ENCODE results near the gene MRFAP1. TPM values are rescaled to one million over a fixed set of nuclear protein-coding genes. Genes with fewer than 3 reads are reported as not detected.
"Not testable (repeated sequence)": the region's sequence is repeated elsewhere in the genome, so short reads cannot be mapped to it uniquely, and the experiment has no call there.

Gene MRFAP1
- total RNA-seq, 5 donors from 2014 or later (not counting 1 experiment from before 2014, with no cell fraction given), result 138 to 169 (median 138) TPM

- WGBS (ENCODE audit: insufficient coverage), result no CpG with 5 or more reads among the region's 1 CpG
- H3K27ac Mint-ChIP-seq, result no peak overlapping the region
- ATAC-seq (replicated peaks in 1 of 4) (no peak), DNase-seq (no peak)
- CTCF ChIA-PET, result interaction anchor here in 1 of 2 donors (1.4 kb wide), 1 partner anchor 29 kb away, joined by 3 read pairs; no protein-coding TSS in a partner anchor
- POLR2A ChIA-PET, result interaction anchor here (0.6 to 1.0 kb wide), 2 partner anchors 38 to 228 kb away, joined by 3 to 5 read pairs; partner anchors contain the start of gene MRFAP1L1 (in 1 of the 2)
- H3K9me3 ChIP-seq, result no peaks in the 10 kb centered on the region
- no peaks in the 10 kb centered on the region for H3K27me3 Mint-ChIP-seq
- H3K27me3 ChIP-seq (replicated peaks in 1 of 2; ENCODE audit: control insufficient read depth in 2 of 2, extremely low read depth in 1 of 2, insufficient read depth in 2 of 2, low read length in 1 of 2), result no peaks in the 10 kb centered on the region
- H3K27ac ChIP-seq (ENCODE audit: low read length), result no peak overlapping the region
- no peak overlapping the region for H3K4me3 Mint-ChIP-seq
- H3K9me3 Mint-ChIP-seq, result no peaks in the 10 kb centered on the region
- peaks cover 31% of the 10 kb centered on the region for H3K36me3 Mint-ChIP-seq
- H3K4me1 Mint-ChIP-seq, result peaks cover 26 to 32% (median 30%) of the 10 kb centered on the region in 3 donors
- no peak overlapping the region for H3K4me3 ChIP-seq (ENCODE audit: control insufficient read depth in 1 of 2, extremely low read depth in 1 of 2, low read length in 1 of 2)
- peaks cover 0 to 15% of the 10 kb centered on the region in 2 donors for H3K36me3 ChIP-seq (ENCODE audit: control insufficient read depth in 2 of 2, extremely low read depth in 1 of 2, insufficient read depth in 1 of 2, low read length in 1 of 2)
- H3K4me1 ChIP-seq (ENCODE audit: control insufficient read depth in 1 of 2, extremely low read depth in 1 of 2, insufficient read depth in 2 of 2, low read length in 2 of 2), result peaks cover 19 to 31% of the 10 kb centered on the region in 2 experiments
Measured at GRCh38 chr4:6671648-6672047, 31.2 kb downstream of the MRFAP1 start.

- no peak overlapping the region for H3K4me3 Mint-ChIP-seq
- H3K9me3 Mint-ChIP-seq, result no peaks in the 10 kb centered on the region
- ChIA-PET CTCF (no interaction called here), POLR2A (interaction anchor here in 1 of 2 donors (1.0 kb wide), 1 partner anchor 38 kb away, joined by 3 read pairs; the partner anchor contains the start of gene MRFAP1L1)
- Histone ChIP-seq H3K4me1 (ENCODE audit: control insufficient read depth in 1 of 2, extremely low read depth in 1 of 2, insufficient read depth in 2 of 2, low read length in 2 of 2) (peaks cover 20 to 36% of the 10 kb centered on the region in 2 experiments), H3K36me3 (ENCODE audit: control insufficient read depth in 2 of 2, extremely low read depth in 1 of 2, insufficient read depth in 1 of 2, low read length in 1 of 2) (peaks cover 0 to 20% of the 10 kb centered on the region in 2 donors), H3K27ac (ENCODE audit: low read length) (no peak overlapping the region), H3K4me3 (ENCODE audit: control insufficient read depth in 1 of 2, extremely low read depth in 1 of 2, low read length in 1 of 2) (no peak overlapping the region), H3K27me3 (replicated peaks in 1 of 2; ENCODE audit: control insufficient read depth in 2 of 2, extremely low read depth in 1 of 2, insufficient read depth in 2 of 2, low read length in 1 of 2) (no peaks in the 10 kb centered on the region), H3K9me3 (no peaks in the 10 kb centered on the region)
- H3K4me1 Mint-ChIP-seq, result peaks cover 31 to 37% (median 35%) of the 10 kb centered on the region in 3 donors
- DNase-seq (no peak), ATAC-seq (replicated peaks in 1 of 4) (no peak)
- peaks cover 34% of the 10 kb centered on the region for H3K36me3 Mint-ChIP-seq
- H3K27ac Mint-ChIP-seq, result no peak overlapping the region
- no peaks in the 10 kb centered on the region for H3K27me3 Mint-ChIP-seq
- WGBS (ENCODE audit: insufficient coverage), result 100% methylated on average over 3 of the region's 19 CpGs
Measured at GRCh38 chr4:6672131-6672530, 31.6 kb downstream of the MRFAP1 start.

DNA sequence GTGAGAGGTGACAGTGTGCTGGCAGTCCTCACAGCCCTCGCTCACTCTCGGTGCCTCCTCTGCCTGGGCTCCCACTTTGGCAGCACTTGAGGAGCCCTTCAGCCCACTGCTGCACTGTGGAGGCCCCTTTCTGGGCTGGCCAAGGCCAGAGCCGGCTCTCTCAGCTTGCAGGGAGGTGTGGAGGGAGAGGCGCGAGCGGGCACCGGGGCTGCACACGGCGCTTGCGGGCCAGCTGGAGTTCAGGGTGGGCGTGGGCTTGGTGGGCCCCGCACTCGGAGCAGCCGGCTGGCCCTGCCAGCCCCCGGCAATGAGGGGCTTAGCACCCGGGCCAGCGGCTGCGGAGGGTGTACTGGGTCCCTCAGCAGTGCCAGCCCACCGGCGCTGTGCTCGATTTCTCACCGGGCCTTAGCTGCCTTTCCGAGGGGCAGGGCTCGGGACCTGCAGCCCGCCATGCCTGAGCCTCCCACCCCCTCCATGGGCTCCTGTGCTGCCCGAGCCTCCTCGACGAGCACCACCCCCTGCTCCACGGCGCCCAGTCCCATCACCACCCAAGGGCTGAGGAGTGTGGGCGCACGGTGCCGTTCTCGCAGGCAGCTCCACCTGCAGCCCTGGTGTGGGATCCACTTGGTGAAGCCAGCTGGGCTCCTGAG, 32.2 kb downstream of the MRFAP1 start:
- Histone ChIP-seq H3K36me3 (ENCODE audit: control insufficient read depth in 2 of 2, extremely low read depth in 1 of 2, insufficient read depth in 1 of 2, low read length in 1 of 2) (peaks cover 0 to 21% of the 10 kb centered on the region in 2 donors), H3K27ac (ENCODE audit: low read length) (peak overlapping the region; percentile 81), H3K4me1 (ENCODE audit: control insufficient read depth in 1 of 2, extremely low read depth in 1 of 2, insufficient read depth in 2 of 2, low read length in 2 of 2) (peaks cover 25 to 41% of the 10 kb centered on the region in 2 experiments)
- peak overlapping the region; percentile 97 to 98 for H3K27ac Mint-ChIP-seq
- peak overlapping the region; percentile 89 to 93 (median 92) for H3K4me3 Mint-ChIP-seq
- peaks cover 40% of the 10 kb centered on the region for H3K36me3 Mint-ChIP-seq
- 98% methylated on average over 20 of the region's 34 CpGs for WGBS (ENCODE audit: insufficient coverage)
- H3K27me3 Mint-ChIP-seq; H3K9me3 Mint-ChIP-seq; ATAC-seq (replicated peaks in 1 of 4); H3K27me3 ChIP-seq (replicated peaks in 1 of 2; ENCODE audit: control insufficient read depth in 2 of 2, extremely low read depth in 1 of 2, insufficient read depth in 2 of 2, low read length in 1 of 2); H3K9me3 ChIP-seq; H3K4me3 ChIP-seq (ENCODE audit: control insufficient read depth in 1 of 2, extremely low read depth in 1 of 2, low read length in 1 of 2); DNase-seq: not testable (repeated sequence)
- H3K4me1 Mint-ChIP-seq, result peaks cover 36 to 42% (median 40%) of the 10 kb centered on the region in 3 donors
- ChIA-PET POLR2A (interaction anchor here in 1 of 2 donors (1.0 to 1.6 kb wide), 5 partner anchors 18 to 37 kb away, joined by 3 to 10 read pairs (median 3); partner anchors contain the start of genes MRFAP1 and MRFAP1L1), CTCF (interaction anchor here (0.7 to 3.0 kb wide), 8 partner anchors 14 to 201 kb away, joined by 3 to 48 read pairs (median 6); partner anchors contain the start of gene MRFAP1L1 (in 1 of the 2))

- H3K27me3 ChIP-seq (replicated peaks in 1 of 2; ENCODE audit: control insufficient read depth in 2 of 2, extremely low read depth in 1 of 2, insufficient read depth in 2 of 2, low read length in 1 of 2); H3K9me3 Mint-ChIP-seq; H3K9me3 ChIP-seq; H3K27me3 Mint-ChIP-seq: not testable (repeated sequence)
- WGBS (ENCODE audit: insufficient coverage), result 34% methylated on average over 9 of the region's 14 CpGs
- peak in 29 of 35 experiments; percentile 21 to 70 (median 44) for DNase-seq
- Mint-ChIP-seq H3K36me3 (peaks cover 42% of the 10 kb centered on the region), H3K4me3 (peak overlapping the region; percentile 89 to 93 (median 92)), H3K27ac (peak overlapping the region; percentile 97 to 98), H3K4me1 (peaks cover 40 to 46% (median 45%) of the 10 kb centered on the region in 3 donors)
- ChIA-PET POLR2A (interaction anchor here (0.6 to 1.6 kb wide), 8 partner anchors 17 to 111 kb away, joined by 3 to 10 read pairs (median 4); partner anchors contain the start of genes MRFAP1 (in 1 of the 2) and MRFAP1L1 (in 1 of the 2)), CTCF (interaction anchor here (0.6 to 3.0 kb wide), 13 partner anchors 14 to 203 kb away, joined by 3 to 48 read pairs (median 6); partner anchors contain the start of genes MRFAP1 (in 1 of the 2) and MRFAP1L1 (in 1 of the 2))
- Histone ChIP-seq H3K4me1 (ENCODE audit: control insufficient read depth in 1 of 2, extremely low read depth in 1 of 2, insufficient read depth in 2 of 2, low read length in 2 of 2) (peaks cover 26 to 41% of the 10 kb centered on the region in 2 experiments), H3K4me3 (ENCODE audit: control insufficient read depth in 1 of 2, extremely low read depth in 1 of 2, low read length in 1 of 2) (peak overlapping the region; percentile 49 to 69), H3K27ac (ENCODE audit: low read length) (peak overlapping the region; percentile 81), H3K36me3 (ENCODE audit: control insufficient read depth in 2 of 2, extremely low read depth in 1 of 2, insufficient read depth in 1 of 2, low read length in 1 of 2) (peaks cover 0 to 21% of the 10 kb centered on the region in 2 donors)
- ATAC-seq (replicated peaks in 1 of 4), result peak in 3 of 4 experiments; percentile 5 to 17 (median 11)
Measured at GRCh38 chr4:6673191-6673659, 32.7 kb downstream of the MRFAP1 start.

GRCh38 chr4:6673660-6674499, 33.4 kb downstream of the MRFAP1 start:
- no peaks in the 10 kb centered on the region for H3K9me3 Mint-ChIP-seq
- CTCF ChIA-PET, result interaction anchor here (0.5 to 3.0 kb wide), 30 partner anchors 14 to 1752 kb away, joined by 3 to 52 read pairs (median 6); partner anchors contain the start of genes BLOC1S4 (in 1 of the 2), MRFAP1 (in 1 of the 2), MRFAP1L1 (in 1 of the 2) and S100P (in 1 of the 2)
- peaks cover 3 to 25% of the 10 kb centered on the region in 2 donors for H3K36me3 ChIP-seq (ENCODE audit: control insufficient read depth in 2 of 2, extremely low read depth in 1 of 2, insufficient read depth in 1 of 2, low read length in 1 of 2)
- POLR2A ChIA-PET, result interaction anchor here (0.6 to 1.7 kb wide), 20 partner anchors 14 to 396 kb away, joined by 3 to 10 read pairs (median 4); partner anchors contain the start of genes BLOC1S4 (in 1 of the 2), MRFAP1 (in 1 of the 2) and MRFAP1L1 (in 1 of the 2)
- no peaks in the 10 kb centered on the region for H3K9me3 ChIP-seq
- ATAC-seq (replicated peaks in 1 of 4) (peak; percentile 80 to 86 (median 84)), DNase-seq (peak; percentile 75 to 98 (median 95))
- H3K27me3 Mint-ChIP-seq, result no peaks in the 10 kb centered on the region
- peak overlapping the region; percentile 81 for H3K27ac ChIP-seq (ENCODE audit: low read length)
- H3K36me3 Mint-ChIP-seq, result peaks cover 48% of the 10 kb centered on the region
- H3K4me3 ChIP-seq (ENCODE audit: control insufficient read depth in 1 of 2, extremely low read depth in 1 of 2, low read length in 1 of 2), result peak overlapping the region; percentile 69 to 72
- WGBS (ENCODE audit: insufficient coverage), result under 1% methylated on average over 89 of the region's 89 CpGs
- H3K4me1 Mint-ChIP-seq, result peaks cover 46 to 52% (median 50%) of the 10 kb centered on the region in 3 donors
- peak overlapping the region; percentile 97 to 98 for H3K27ac Mint-ChIP-seq
- peaks cover 26 to 45% of the 10 kb centered on the region in 2 experiments for H3K4me1 ChIP-seq (ENCODE audit: control insufficient read depth in 1 of 2, extremely low read depth in 1 of 2, insufficient read depth in 2 of 2, low read length in 2 of 2)
- H3K4me3 Mint-ChIP-seq, result peak overlapping the region; percentile 89 to 93 (median 92)
- no peaks in the 10 kb centered on the region for H3K27me3 ChIP-seq (replicated peaks in 1 of 2; ENCODE audit: control insufficient read depth in 2 of 2, extremely low read depth in 1 of 2, insufficient read depth in 2 of 2, low read length in 1 of 2)
